Type B pancreatic cell (in vitro differentiated cells): ENCODE measurements around the gene GPRC5C. TPM values are rescaled to one million over a fixed set of nuclear protein-coding genes. Genes with fewer than 3 reads are reported as not detected.

Source experiments
- DNase-seq: peaks from one replicate; pipeline ENCODE4 v3.0.0; 2021; ENCODE audit warnings: mixed read lengths; ENCODE audit not compliant: unreplicated experiment; ENCODE audit errors: extremely low spot score
- H3K27ac Mint-ChIP-seq: 2 replicates; pipeline ENCODE4 v1.8.0; 2021; ENCODE audit warnings: mild to moderate bottlenecking, mixed read lengths
- H3K27me3 Mint-ChIP-seq: 2 replicates; pipeline ENCODE4 v1.8.0; 2021; ENCODE audit warnings: mixed read lengths
- H3K36me3 Mint-ChIP-seq: 2 replicates; pipeline ENCODE4 v1.8.0; 2021; ENCODE audit warnings: mixed read lengths
- H3K4me1 Mint-ChIP-seq: one replicate; pipeline ENCODE4 v1.8.0; 2021; ENCODE audit warnings: mixed read lengths; ENCODE audit not compliant: unreplicated experiment
- H3K4me3 Mint-ChIP-seq: 2 replicates; pipeline ENCODE4 v1.8.0; 2021; ENCODE audit warnings: mild to moderate bottlenecking, mixed read lengths
- H3K9me3 Mint-ChIP-seq: 2 replicates; pipeline ENCODE4 v1.8.0; 2021; ENCODE audit warnings: mixed read lengths
- total RNA-seq: library from RNA; stranded (reverse); gene quantifications from 2 replicates; pipeline ENCODE4 v1.2.1, GENCODE V29; 2021; ENCODE audit warnings: low replicate concordance
- TF ChIP-seq, protein P1 (sequence below): fragments of 200-600 bp; sonication (generic); conservative IDR thresholded peaks from 2 replicates; pipeline ENCODE4 v1.5.0; 2021; ENCODE audit warnings: antibody characterized with exemption, mild to moderate bottlenecking

Gene GPRC5C
- total RNA-seq, 1 donor from 2014 or later, result 64.3 TPM

- no peaks in the 10 kb centered on the region for H3K9me3 Mint-ChIP-seq
- peaks cover 33% of the 10 kb centered on the region for H3K27me3 Mint-ChIP-seq
- peak overlapping the region; percentile 85 for H3K27ac Mint-ChIP-seq
- peak overlapping the region; percentile 88 for H3K4me3 Mint-ChIP-seq
- H3K36me3 Mint-ChIP-seq, result no peaks in the 10 kb centered on the region
- TF ChIP-seq, protein P1, sequence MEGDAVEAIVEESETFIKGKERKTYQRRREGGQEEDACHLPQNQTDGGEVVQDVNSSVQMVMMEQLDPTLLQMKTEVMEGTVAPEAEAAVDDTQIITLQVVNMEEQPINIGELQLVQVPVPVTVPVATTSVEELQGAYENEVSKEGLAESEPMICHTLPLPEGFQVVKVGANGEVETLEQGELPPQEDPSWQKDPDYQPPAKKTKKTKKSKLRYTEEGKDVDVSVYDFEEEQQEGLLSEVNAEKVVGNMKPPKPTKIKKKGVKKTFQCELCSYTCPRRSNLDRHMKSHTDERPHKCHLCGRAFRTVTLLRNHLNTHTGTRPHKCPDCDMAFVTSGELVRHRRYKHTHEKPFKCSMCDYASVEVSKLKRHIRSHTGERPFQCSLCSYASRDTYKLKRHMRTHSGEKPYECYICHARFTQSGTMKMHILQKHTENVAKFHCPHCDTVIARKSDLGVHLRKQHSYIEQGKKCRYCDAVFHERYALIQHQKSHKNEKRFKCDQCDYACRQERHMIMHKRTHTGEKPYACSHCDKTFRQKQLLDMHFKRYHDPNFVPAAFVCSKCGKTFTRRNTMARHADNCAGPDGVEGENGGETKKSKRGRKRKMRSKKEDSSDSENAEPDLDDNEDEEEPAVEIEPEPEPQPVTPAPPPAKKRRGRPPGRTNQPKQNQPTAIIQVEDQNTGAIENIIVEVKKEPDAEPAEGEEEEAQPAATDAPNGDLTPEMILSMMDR, result no peak
- peak; percentile 84 for DNase-seq
- H3K4me1 Mint-ChIP-seq, result peaks cover 24% of the 10 kb centered on the region
Measured at GRCh38 chr17:74430706-74431567, 951 bp upstream of the GPRC5C start.

DNA sequence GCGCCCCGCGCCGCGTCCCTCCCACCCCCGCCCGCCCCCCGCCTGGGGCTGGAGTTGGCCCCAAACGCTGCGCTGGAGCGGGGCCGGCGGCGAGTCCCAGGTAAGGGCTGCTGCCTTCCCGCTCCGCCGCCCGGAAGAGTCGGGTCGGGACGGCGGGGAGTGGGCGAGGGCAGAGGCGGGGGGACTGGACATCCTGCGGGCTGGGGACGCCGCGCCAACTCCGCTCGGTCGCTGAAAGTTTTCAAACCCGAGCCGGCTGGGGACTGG, 469 bp downstream of the GPRC5C start:
- peaks cover 33% of the 10 kb centered on the region for H3K27me3 Mint-ChIP-seq
- no peaks in the 10 kb centered on the region for H3K36me3 Mint-ChIP-seq
- no peak overlapping the region for H3K27ac Mint-ChIP-seq
- TF ChIP-seq, protein P1, result no peak
- peak overlapping the region; percentile 86 for H3K4me3 Mint-ChIP-seq
- DNase-seq, result no peak
- H3K4me1 Mint-ChIP-seq, result peaks cover 18% of the 10 kb centered on the region
- H3K9me3 Mint-ChIP-seq, result no peaks in the 10 kb centered on the region

DNA sequence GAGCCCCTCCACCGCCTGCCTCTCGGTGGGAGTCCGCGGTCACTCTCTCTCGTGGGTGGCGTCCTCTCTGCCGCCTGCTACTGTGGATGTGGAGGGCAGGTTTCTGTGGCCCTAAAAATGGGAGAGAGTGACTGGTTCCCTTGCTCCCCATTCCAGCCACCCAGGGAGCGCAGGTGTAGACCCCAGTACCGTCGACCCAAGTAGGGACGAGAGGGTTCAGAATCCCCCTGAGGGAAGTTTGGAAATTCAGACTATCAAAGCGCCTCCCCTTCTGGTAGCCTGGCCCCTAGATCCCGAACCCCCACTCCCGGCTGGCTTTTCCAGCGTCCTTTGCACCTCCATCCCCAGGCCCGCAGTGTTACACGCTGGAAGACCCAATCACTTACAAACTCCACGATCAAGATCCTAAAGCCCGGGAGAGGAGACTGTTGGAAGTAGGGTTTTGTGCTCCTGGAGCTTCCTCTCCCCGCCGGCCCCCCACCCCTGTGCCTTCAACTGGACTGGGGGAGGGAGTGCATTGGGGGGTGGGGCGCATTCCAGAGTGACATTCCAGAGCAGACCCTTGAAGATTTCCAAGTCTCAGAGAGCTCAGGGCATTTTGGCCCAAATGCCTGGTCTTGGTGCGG, 991 bp downstream of the GPRC5C start:
- H3K4me1 Mint-ChIP-seq, result peaks cover 18% of the 10 kb centered on the region
- TF ChIP-seq, protein P1, result no peak
- H3K36me3 Mint-ChIP-seq, result no peaks in the 10 kb centered on the region
- H3K27me3 Mint-ChIP-seq, result peaks cover 33% of the 10 kb centered on the region
- H3K27ac Mint-ChIP-seq, result peak overlapping the region; percentile 59
- peak overlapping the region; percentile 86 for H3K4me3 Mint-ChIP-seq
- no peak for DNase-seq
- H3K9me3 Mint-ChIP-seq, result no peaks in the 10 kb centered on the region

DNA sequence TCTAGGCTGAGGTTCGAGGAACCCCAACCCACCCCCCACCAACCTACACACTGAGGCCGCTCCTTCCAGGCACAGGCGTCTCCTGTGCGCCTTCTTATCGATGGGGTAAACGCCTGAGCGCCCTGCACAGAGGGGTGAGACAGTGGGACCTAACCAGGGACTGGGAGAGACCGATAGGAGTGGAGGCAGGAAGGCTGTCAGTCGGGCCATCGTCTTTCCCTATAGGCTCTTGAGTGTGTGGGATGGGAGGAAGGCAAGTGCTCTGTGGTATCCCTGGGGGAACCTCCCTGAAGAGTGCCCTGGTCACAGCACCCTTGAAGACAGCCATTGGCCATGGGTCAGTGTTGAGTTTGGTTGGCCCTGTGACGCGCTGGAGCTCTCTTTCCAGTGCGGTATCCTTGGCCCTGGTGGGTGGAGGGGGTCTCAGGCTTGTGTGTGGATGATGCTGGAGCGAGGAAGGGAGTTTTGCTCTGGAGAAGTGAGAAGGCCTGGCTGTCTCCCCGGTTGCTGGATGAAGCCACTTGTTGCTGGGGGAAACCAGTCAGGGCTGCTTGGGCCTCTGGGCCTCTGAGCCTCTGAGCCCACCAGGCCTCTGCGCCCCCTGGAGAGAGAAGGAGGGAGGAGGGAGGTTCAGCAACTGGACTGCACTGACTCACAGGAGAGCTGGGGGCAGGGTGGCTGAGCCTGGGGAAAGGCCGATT, 1.7 kb downstream of the GPRC5C start:
- Mint-ChIP-seq H3K36me3 (no peaks in the 10 kb centered on the region), H3K9me3 (no peaks in the 10 kb centered on the region), H3K4me3 (peak overlapping the region; percentile 86), H3K27me3 (peaks cover 33% of the 10 kb centered on the region), H3K4me1 (peaks cover 18% of the 10 kb centered on the region), H3K27ac (peak overlapping the region; percentile 82)
- DNase-seq, result no peak
- TF ChIP-seq, protein P1, result no peak

DNA sequence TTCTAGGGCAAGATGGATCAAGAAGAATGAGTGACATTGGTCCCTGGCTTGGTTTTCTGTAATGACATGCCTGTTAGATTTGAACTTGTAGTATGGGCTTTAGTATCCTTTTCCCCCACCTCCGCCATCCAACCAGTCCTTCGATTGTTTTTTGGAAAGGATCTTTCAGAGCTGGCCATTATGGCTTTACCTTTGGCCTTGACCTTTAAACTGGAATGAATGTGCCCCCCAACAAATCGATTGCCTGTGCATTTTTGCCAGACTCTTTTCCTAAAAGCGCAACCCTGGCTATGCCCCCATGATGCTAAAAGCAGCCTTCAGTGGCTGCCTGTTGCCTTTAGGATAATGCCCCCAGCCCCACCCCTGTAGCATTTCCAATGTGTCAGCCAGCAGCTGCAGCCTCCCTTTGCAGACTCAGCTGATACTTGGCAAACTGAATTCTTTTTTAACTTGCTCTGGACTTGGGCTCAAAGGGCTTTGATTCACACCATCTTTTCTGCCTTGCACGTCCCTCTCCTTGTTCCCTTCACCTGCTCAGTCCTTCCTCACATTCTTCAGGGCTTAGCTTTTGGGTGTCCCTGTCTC, 4.0 kb downstream of the GPRC5C start:
- H3K27me3 Mint-ChIP-seq, result peaks cover 24% of the 10 kb centered on the region
- DNase-seq, result no peak
- H3K27ac Mint-ChIP-seq, result no peak overlapping the region
- H3K9me3 Mint-ChIP-seq, result no peaks in the 10 kb centered on the region
- peaks cover 6% of the 10 kb centered on the region for H3K4me1 Mint-ChIP-seq
- H3K4me3 Mint-ChIP-seq, result peak overlapping the region; percentile 26
- H3K36me3 Mint-ChIP-seq, result peaks cover 6% of the 10 kb centered on the region
- TF ChIP-seq, protein P1, result no peak
